GM19397 (cell line): Measurements from ENCODE around the gene ZNF594.
"Not testable (repeated sequence)": the region's sequence is repeated elsewhere in the genome, so short reads cannot be mapped to it uniquely, and the experiment has no call there.

Source experiments
- ATAC-seq: cut with Tn5 transposase; IDR thresholded peaks from one replicate; pipeline ENCODE4 v1.9.1; 2021; ENCODE audit warnings: mild to moderate bottlenecking, moderate library complexity; ENCODE audit not compliant: unreplicated experiment

The ZNF594 gene

GRCh38 chr17:5137511-5138197 lies 54.0 kb downstream of the ZNF594 start:
- ATAC-seq, result not testable (repeated sequence)

GRCh38 chr17:5136580-5137412 lies 54.9 kb downstream of the ZNF594 start:
- not testable (repeated sequence) for ATAC-seq

GRCh38 chr17:5135726-5136579 lies 55.7 kb downstream of the ZNF594 start:
- ATAC-seq, result no peak

GRCh38 chr17:5135131-5135712 lies 56.4 kb downstream of the ZNF594 start:
- not testable (repeated sequence) for ATAC-seq

- not testable (repeated sequence) for ATAC-seq
Observed at GRCh38 chr17:5134571-5134970, 57.1 kb downstream of the ZNF594 start.

- not testable (repeated sequence) for ATAC-seq
Observed at GRCh38 chr17:5133961-5134360, 57.7 kb downstream of the ZNF594 start.

- no peak for ATAC-seq
Observed at GRCh38 chr17:5133311-5133710, 58.4 kb downstream of the ZNF594 start.

GRCh38 chr17:5132503-5133225 lies 59.0 kb downstream of the ZNF594 start:
- not testable (repeated sequence) for ATAC-seq

GRCh38 chr17:5131799-5132502 lies 59.7 kb downstream of the ZNF594 start:
- ATAC-seq, result not testable (repeated sequence)

- ATAC-seq, result no peak
Observed at GRCh38 chr17:5131146-5131715, 60.4 kb downstream of the ZNF594 start.

GRCh38 chr17:5130687-5131086 lies 61.0 kb downstream of the ZNF594 start:
- ATAC-seq, result not testable (repeated sequence)

- not testable (repeated sequence) for ATAC-seq
Observed at GRCh38 chr17:5130261-5130660, 61.4 kb downstream of the ZNF594 start.

- not testable (repeated sequence) for ATAC-seq
Observed at GRCh38 chr17:5129770-5130169, 61.9 kb downstream of the ZNF594 start.
